D341Med (cell line): ENCODE results near the gene CYP19A1.

Experiments used
- DNase-seq: peaks from one replicate; pipeline ENCODE4 v3.0.0; 2012; ENCODE audit warnings: low spot score

The CYP19A1 gene

DNA sequence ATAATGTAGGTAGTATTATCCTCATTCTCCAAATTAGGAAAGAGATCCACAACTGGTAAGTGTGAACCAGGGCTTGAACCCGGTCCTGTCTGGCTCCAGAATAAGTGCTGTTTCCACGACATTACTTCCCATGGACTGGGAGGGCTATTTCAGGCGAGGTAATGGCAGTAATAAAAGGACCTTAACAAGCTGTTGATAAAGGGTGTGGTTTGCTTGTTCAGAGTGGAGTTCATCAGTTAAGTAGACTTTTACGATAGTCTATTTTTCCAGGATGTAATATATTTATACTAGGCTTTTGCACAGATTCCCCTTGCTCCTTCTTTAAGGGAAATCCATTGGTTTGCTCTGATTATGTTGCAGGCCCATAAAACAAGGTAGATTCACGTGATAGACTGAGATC is 155.3 kb downstream of the CYP19A1 start:
- no peak for DNase-seq

DNA sequence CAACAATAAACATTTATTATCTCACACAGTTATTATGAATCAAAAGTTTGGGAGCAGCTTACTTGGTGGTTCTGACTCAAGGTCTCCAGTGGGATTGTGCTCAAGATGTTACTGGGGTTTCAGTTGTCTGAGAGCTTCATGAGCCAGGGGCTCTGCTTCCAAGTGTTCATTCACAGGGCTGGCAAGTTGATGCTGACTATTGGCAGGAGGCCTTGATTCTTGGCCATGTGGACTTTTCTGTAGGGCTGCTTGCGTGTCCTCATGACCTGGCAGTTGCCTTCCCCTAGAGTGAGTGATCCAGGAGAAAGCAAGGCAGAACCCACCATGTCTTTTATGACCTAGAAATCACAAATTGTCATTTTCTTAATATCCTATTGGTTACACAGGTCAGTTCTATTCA is 156.5 kb downstream of the CYP19A1 start:
- DNase-seq: no peak

DNA sequence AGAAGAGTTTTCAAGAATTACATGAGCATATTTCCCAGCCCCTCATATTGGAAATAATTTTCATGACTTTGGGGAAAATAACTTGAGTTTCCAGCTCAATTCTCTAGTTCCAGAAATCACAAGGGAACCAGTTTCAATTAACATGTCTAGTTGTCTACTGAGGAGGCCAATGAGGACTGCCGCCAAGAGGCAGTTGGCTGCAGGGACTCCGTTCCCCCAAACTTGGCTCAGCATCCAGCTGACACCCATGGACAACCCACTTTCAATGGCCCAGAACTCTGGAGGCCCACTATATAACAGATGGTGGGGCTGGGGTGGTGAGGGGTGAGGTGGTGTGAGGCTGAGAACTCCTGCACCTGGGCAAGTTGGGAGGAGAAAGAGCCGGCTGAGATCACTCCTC is 157.2 kb downstream of the CYP19A1 start:
- no peak for DNase-seq

DNA sequence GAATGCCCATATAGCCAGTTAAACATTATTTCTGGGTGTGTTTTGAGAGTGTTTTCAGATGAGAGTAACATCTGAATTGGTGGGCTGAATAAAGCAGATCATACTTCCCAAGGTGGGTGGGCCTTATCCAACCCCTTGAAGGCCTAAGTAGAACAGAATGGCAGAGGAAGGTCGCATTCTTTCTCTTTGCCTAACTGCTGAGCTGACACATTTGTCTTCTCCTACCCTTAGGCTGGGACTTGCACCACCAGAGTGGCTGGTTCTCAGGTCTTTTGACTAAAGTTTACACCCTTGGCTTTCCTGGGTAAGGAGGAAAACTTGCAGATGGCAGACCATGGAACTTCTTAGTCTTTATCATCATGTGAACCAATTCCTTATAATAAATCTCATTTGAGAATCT is 157.9 kb downstream of the CYP19A1 start:
- no peak for DNase-seq

DNA sequence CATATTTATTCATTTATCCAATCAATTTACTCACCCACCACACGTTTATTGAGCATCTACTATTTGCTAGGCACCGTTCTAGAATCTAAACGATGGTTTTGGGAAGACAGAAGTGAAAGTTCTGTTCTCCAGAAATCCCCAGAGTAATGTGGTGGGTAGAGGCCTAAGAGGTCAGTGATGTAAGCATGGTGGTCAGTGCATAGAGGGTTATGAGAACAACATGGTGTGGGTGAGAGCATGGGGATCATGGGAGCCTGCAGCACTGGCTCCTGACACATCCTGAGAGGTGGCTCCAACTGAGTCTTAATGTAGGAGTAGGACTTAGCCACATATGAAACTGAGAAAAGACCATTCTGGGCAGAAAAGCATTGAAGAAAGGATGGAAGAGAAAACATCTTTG is 158.4 kb downstream of the CYP19A1 start:
- DNase-seq: no peak

DNA sequence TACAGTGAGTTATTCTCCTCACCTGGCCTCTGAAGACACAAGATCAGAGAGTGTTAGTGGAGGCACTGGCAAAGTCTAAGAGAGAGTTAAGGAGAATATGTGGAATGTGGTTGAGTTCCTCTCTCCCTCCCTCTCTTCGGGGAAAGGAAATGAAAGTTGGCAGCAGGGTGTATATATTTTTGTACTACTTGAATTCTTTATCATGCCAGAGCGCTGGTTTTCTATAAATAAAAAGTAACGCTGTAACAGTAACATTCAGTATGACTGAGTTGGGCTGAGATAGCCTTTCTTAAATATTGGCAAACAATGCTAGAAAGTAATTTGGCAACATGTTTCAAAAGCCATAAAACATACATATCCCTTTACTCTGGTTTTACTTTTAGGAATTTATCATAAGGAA is 166.2 kb downstream of the CYP19A1 start:
- DNase-seq: no peak

DNA sequence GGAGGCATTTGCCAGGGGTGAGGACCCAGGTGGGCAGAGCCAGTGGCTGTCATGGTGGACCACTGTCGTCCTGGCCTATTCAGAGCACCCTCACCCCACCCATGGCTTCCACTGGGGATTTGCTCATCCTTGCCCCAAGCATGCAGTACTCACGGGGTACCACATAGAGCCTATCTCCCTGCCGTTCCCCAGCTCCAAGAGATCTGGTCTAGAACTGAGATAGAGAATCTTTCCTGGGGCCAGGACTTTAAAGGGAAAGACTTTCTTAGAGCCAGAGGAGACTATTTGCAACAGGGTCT is 166.8 kb downstream of the CYP19A1 start:
- DNase-seq: no peak

DNA sequence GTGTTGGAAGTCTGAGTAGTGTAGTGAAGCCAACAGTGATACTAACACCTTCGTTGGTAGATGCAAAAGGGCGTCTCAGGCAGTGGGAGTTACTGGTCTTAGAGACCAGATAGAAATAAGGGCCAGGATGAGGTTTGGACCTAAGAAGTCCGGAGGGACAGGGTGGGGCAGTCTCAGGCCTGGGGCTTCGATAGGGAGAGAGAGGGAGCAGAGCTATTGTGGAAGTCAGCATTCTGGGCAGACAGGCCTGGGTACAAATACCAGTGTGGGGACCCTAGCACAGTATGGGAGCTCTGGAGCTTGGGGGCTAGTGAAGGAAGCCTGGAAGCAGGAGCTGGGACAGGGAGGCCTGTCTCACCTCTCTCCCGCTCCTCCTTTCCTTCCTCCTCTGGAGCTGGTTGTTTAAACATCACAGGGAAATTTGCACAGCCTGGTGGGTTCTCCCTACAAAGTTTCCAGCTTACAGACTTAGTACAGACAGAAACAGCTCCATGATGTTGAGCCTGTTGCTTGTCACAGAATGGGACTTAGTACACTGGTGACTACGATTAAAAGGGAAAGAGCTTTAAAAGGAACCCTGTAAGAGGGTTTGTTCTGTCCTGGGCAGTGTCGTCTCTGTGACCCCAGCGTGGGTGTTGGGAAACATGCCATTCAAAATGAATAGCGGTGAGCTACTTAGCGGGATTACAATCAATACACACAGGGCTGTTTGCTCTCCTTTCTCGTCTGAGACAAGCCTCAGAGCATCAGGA is 167.3 kb downstream of the CYP19A1 start:
- DNase-seq: no peak

DNA sequence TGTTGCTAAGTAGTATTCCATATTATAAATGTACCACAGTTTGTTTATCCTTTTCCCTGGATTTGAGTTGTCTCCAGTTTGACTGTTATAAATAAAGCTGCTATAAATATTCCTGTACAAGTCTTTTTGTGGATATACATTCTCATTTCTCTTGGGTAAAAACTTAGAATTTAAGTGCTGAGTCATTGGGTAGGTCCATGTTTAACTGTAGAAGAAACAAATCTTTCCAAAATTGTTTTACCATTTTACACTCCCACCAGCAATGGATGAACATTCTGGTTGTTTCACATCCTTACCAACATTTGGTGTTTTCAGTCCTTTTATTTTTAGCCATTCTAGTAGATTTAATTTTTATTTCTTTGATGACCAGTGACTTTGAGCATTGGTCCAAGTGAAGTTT is 169.7 kb downstream of the CYP19A1 start:
- DNase-seq: no peak

DNA sequence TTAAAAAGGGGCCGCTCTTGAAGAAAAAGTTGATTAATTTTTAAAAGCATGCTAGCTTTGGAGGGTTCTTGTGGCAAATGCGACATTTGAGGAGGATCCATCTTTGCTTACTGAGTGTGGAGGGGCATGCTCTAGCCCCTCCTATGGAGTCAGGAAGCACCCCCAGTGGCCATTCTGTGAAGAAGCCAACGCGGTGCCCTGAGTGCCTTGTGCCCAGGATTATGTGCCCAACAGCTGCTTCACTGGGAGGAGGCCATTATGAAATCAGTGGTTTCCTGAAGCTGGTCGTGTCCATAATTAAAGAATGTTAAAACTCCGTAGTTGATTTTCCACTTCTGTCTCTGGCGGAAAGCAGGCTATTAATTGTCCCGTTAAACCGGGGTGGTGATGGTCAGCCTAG is 174.6 kb downstream of the CYP19A1 start:
- no peak for DNase-seq

DNA sequence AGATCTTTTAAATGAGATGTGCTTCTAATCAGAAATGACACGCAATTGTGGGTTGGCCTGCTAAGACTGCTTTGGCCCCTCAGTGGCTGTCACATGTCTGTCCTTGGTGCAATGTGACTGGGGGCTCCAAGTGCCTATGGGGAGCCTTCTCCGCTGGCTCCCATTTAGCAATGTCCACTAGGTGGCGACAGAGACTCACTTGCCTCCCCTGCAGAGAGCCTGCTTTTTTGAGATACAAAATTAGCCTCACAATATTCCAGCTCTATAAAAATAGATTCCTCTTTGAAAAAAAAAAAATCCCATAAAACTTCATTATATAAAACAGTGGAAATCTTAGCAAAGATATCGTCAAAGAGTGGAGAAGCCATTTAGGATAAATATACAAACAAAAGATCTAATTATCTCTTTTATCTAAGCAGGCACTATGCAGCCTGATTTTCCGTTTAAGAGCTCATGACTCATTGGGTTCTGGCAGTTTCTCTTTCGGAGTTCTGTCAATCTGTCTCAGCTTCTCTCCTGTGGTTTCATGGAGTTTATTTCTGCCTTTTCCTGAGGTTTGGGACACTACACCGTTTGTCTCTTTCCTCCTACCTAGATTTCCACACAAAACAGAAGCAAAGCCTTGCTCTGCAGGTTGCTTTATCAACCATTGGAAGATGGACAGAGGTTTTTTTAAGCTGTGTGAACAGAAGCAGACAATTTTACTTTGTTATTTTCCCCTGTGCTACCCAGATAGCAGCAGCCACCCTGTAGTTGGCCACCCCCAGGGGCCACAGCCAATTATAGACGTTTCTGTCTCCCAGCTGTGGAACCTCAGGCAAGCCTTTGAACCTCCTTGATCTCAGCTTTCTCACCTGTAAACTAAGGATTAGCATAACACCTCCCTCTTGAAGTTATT is 175.3 kb downstream of the CYP19A1 start:
- peak; percentile 86 for DNase-seq

DNA sequence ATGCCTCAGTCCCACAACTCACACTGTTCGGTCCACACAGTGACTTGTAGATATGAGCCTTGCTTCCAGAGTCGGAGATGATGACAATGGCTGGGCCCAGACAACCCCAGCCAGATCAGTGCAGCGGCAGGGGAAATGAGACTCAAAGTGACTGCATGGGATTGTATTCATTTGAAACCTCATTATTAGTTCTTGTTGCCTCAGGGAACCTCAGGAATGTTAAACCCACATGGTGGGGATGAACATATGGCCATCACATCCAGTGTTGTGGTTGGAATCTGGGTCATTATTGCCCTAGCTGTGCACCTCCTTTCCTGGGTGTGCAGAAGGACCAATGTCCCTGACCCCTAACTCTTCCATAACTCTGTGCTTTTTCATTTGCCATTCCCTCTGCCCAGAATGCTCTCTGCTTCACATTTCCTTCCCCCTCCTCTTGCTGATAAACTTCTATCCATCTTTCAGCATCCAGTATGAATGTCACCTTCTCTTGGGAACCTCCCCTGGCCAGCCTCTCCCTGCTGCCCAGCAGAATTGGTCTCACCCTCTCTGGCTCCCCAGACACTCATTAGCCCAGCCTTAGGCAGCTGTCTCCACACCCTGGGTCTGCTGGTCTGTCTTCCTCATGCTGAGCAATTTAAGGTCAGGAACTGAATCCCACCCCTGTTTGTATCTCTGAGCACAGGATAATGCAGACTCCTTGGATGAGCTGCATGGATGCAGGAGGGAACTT is 176.7 kb downstream of the CYP19A1 start:
- no peak for DNase-seq

DNA sequence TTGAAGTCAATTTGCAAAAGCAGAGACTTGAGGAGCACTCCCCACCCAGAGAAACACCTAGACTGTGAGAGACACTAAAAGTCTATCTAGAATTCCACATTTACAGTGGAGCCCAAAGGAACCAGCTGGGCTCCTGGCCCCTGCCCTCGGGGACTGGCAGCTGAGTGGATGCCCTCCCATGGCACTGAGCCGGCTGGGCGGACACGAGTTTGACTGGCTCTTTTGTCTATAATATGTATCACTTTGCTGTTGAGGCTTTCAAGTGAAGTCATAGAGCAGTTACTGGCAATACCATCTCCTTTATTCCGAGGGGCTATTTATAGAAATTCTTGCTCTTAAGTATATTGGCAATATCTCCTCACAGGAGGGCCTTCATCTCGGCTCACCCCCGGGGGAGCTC is 177.9 kb downstream of the CYP19A1 start:
- no peak for DNase-seq
